OCI-LY7 (cell line): ENCODE data around the gene FITM2. TPM values are rescaled to one million over a fixed set of nuclear protein-coding genes. Genes with fewer than 3 reads are reported as not detected.

Experiments
- BruUV-seq: library from RNA; stranded (reverse); fragments of 400-500 nt; replicated peaks from 2 replicates; lab custom pipeline; 2021; lab: Mats Ljungman, UMichigan
- CTCF ChIA-PET: fragments of 300-600 bp; sonication (Branson Sonifier 250); formaldehyde crosslinking; loops from one replicate; lab custom pipeline; 2022; ENCODE audit warnings: antibody characterized with exemption; ENCODE audit not compliant: unreplicated experiment; lab: Charles Lee
- POLR2A ChIA-PET: fragments of 300-600 bp; sonication (Branson Sonifier 250); formaldehyde crosslinking; loops from one replicate; lab custom pipeline; 2022; ENCODE audit warnings: antibody characterized with exemption; lab: Charles Lee
- DNase-seq: peaks from one replicate; pipeline ENCODE4 v3.0.0-alpha.2; 2015; ENCODE audit warnings: low spot score
- H2AFZ ChIP-seq: fragments of 200-600 bp; sonication (generic), shearing (Covaris generic); 2 replicates; pipeline ENCODE4 v1.6.1; 2014; ENCODE audit warnings: mild to moderate bottlenecking, antibody characterized with exemption, low read length, moderate library complexity
- H3K27ac ChIP-seq: fragments of 200-600 bp; sonication (generic); 2 replicates; pipeline ENCODE4 v1.5.1; 2014; ENCODE audit warnings: mixed run types, low read depth, mild to moderate bottlenecking, moderate library complexity, low read length, inconsistent platforms; ENCODE audit not compliant: poor library complexity, severe bottlenecking
- H3K36me3 ChIP-seq: fragments of 200-600 bp; sonication (generic); 2 replicates; pipeline ENCODE4 v1.6.1; 2014; ENCODE audit warnings: mild to moderate bottlenecking, antibody characterized with exemption, low read length, moderate library complexity, mixed read lengths; ENCODE audit not compliant: insufficient read depth
- H3K4me1 ChIP-seq: fragments of 200-600 bp; sonication (generic); 2 replicates; pipeline ENCODE4 v1.5.1; 2014; ENCODE audit warnings: mild to moderate bottlenecking, low read length; ENCODE audit not compliant: insufficient read depth, poor library complexity, severe bottlenecking
- H3K4me2 ChIP-seq: fragments of 200-600 bp; sonication (generic); 2 replicates; pipeline ENCODE4 v1.6.1; 2014; ENCODE audit warnings: mild to moderate bottlenecking, low read length
- H3K4me3 ChIP-seq: fragments of 200-600 bp; sonication (generic); 2 replicates; pipeline ENCODE4 v1.5.1; 2014; ENCODE audit warnings: mild to moderate bottlenecking, low read depth, low read length; ENCODE audit not compliant: poor library complexity, severe bottlenecking
- H3K79me2 ChIP-seq: fragments of 200-600 bp; sonication (generic); 2 replicates; pipeline ENCODE4 v1.6.1; 2016; ENCODE audit warnings: low read depth, mild to moderate bottlenecking, low read length, moderate library complexity, mixed read lengths; ENCODE audit not compliant: insufficient read depth
- H3K9me2 ChIP-seq: fragments of 200-600 bp; sonication (generic); 2 replicates; pipeline ENCODE4 v1.6.1; 2016; ENCODE audit warnings: mild to moderate bottlenecking, low read length, mixed read lengths; ENCODE audit not compliant: insufficient read depth
- H3K9me3 ChIP-seq: fragments of 200-600 bp; sonication (generic); 2 replicates; pipeline ENCODE4 v1.6.1; 2014; ENCODE audit warnings: mild to moderate bottlenecking, mixed run types, low read length, mixed read lengths
- H4K20me1 ChIP-seq: fragments of 200-600 bp; sonication (generic); 2 replicates; pipeline ENCODE4 v1.6.1; 2014; ENCODE audit warnings: mild to moderate bottlenecking, antibody characterized with exemption, low read length, moderate library complexity, mixed read lengths; ENCODE audit not compliant: insufficient read depth
- EZH2phosphoT487 ChIP-seq: fragments of 200-600 bp; sonication (generic); IDR thresholded peaks from 2 replicates; pipeline ENCODE4 v1.6.1; 2018; ENCODE audit warnings: low read depth, borderline replicate concordance, mild to moderate bottlenecking, mixed run types, antibody characterized with exemption, low read length, moderate library complexity, mixed read lengths
- intact Hi-C: fragments of 100-400 bp; cut with micrococcal nuclease; formaldehyde crosslinking; loops from one replicate; pipeline ENCODE4 v1.10.0; 2022; ENCODE audit not compliant: unreplicated experiment
- total RNA-seq, 2 experiments: library from RNA; depleted of rRNA in 1 of 2; stranded (reverse); fragments of >200 nt in 1 of 2; shearing (Covaris generic) in 1 of 2; gene quantifications; 2 replicates each; pipeline ENCODE4 v1.2.3, GENCODE V29; 2014 to 2022
- TF ChIP-seq, protein P1 (sequence below): fragments of 200-600 bp; sonication (generic); conservative IDR thresholded peaks from 2 replicates; pipeline ENCODE4 v1.5.1; 2014; ENCODE audit warnings: mild to moderate bottlenecking, antibody characterized with exemption, low read length, moderate library complexity, mixed read lengths

The FITM2 gene
- total RNA-seq, 2 experiments from 2014 or later = 1.7 to 2.4 TPM

DNA sequence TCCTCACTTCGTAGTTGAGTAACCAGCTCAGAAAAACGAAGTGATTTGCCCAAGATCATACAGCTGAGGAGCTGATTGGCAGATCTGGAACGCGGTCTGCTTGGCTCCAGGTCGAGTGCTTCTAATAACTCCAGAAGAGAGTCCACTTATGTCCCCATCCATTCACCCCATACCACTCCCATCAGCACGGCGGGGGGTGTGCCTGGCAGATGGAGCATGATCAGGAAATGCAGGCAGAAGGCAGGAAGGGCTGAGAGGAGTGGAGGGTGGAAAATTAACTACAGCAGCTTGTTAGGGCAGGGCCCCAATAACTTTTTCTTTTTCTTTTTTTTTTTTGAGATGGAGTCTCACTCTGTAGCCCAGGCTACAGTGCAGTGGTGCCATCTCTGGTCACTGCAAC is 15.0 kb downstream of the FITM2 start:
- no peak for DNase-seq
- POLR2A ChIA-PET = no interaction called here
- intact Hi-C loops = no loop called here
- H3K27ac ChIP-seq = no peak overlapping the region
- no peak overlapping the region for H3K4me2 ChIP-seq
- no peak for TF ChIP-seq EZH2phosphoT487
- TF ChIP-seq, protein P1, sequence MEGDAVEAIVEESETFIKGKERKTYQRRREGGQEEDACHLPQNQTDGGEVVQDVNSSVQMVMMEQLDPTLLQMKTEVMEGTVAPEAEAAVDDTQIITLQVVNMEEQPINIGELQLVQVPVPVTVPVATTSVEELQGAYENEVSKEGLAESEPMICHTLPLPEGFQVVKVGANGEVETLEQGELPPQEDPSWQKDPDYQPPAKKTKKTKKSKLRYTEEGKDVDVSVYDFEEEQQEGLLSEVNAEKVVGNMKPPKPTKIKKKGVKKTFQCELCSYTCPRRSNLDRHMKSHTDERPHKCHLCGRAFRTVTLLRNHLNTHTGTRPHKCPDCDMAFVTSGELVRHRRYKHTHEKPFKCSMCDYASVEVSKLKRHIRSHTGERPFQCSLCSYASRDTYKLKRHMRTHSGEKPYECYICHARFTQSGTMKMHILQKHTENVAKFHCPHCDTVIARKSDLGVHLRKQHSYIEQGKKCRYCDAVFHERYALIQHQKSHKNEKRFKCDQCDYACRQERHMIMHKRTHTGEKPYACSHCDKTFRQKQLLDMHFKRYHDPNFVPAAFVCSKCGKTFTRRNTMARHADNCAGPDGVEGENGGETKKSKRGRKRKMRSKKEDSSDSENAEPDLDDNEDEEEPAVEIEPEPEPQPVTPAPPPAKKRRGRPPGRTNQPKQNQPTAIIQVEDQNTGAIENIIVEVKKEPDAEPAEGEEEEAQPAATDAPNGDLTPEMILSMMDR = no peak
- H3K9me2 ChIP-seq = no peaks in the 10 kb centered on the region
- H3K36me3 ChIP-seq = no peaks in the 10 kb centered on the region
- BruUV-seq = no TSS peak
- no peaks in the 10 kb centered on the region for H3K4me1 ChIP-seq
- H4K20me1 ChIP-seq = no peaks in the 10 kb centered on the region
- no peak overlapping the region for H2AFZ ChIP-seq
- CTCF ChIA-PET = no interaction called here
- H3K9me3 ChIP-seq = no peaks in the 10 kb centered on the region
- no peaks in the 10 kb centered on the region for H3K79me2 ChIP-seq
- no peak overlapping the region for H3K4me3 ChIP-seq

DNA sequence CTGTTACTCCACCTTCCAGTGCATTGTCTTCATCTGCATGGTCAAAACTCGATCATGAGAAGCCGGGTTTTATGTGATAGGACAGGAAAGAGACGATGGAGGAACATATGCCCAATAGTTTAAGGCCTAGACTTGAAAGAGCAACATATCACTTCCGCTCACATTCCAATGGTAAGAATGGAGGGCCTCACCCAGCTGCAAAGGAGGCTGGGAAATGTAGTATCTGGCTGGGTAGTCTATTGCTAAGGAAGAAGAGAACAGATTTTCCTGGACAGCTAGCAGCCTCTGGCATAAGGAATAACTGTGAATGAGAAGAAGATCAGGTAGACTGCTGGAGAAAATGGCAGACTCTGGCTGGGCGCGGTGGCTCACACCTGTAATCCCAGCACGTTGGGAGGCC is 19.2 kb downstream of the FITM2 start:
- ChIA-PET CTCF (no interaction called here), POLR2A (no interaction called here)
- Histone ChIP-seq H3K9me2 (no peaks in the 10 kb centered on the region), H3K4me3 (no peak overlapping the region), H3K4me1 (no peaks in the 10 kb centered on the region), H2AFZ (no peak overlapping the region), H3K36me3 (no peaks in the 10 kb centered on the region), H3K9me3 (no peaks in the 10 kb centered on the region), H4K20me1 (no peaks in the 10 kb centered on the region), H3K79me2 (no peaks in the 10 kb centered on the region), H3K4me2 (no peak overlapping the region), H3K27ac (no peak overlapping the region)
- intact Hi-C loops = no loop called here
- DNase-seq = no peak
- no TSS peak for BruUV-seq
- TF ChIP-seq, protein P1 = no peak
- no peak for TF ChIP-seq EZH2phosphoT487

DNA sequence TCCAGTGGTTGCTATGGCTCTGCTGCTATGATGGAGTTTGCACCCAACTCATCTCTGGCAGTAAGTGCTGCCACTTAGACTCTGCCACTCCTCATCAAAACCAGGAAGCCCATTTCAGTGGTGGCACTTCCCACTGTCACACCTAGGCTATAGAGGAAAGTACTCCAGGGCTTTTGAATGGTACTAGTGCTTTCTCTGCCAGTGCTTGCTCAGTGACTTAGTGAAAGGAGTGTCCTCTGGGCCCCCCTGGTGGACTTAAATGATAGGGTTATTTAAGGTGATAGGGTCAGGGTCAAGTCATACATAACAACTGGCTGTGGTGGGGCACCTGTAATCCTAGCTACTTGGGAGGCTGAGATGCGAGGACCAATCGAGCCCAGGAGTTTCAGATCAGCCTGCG is 22.8 kb downstream of the FITM2 start:
- no peak overlapping the region for H3K4me2 ChIP-seq
- H2AFZ ChIP-seq = no peak overlapping the region
- no peak overlapping the region for H3K4me3 ChIP-seq
- no peaks in the 10 kb centered on the region for H3K9me2 ChIP-seq
- BruUV-seq = no TSS peak
- no peaks in the 10 kb centered on the region for H4K20me1 ChIP-seq
- no peaks in the 10 kb centered on the region for H3K9me3 ChIP-seq
- TF ChIP-seq, protein P1 = no peak
- H3K79me2 ChIP-seq = no peaks in the 10 kb centered on the region
- ChIA-PET POLR2A (no interaction called here), CTCF (no interaction called here)
- H3K36me3 ChIP-seq = no peaks in the 10 kb centered on the region
- intact Hi-C loops = no loop called here
- no peaks in the 10 kb centered on the region for H3K4me1 ChIP-seq
- no peak for DNase-seq
- no peak overlapping the region for H3K27ac ChIP-seq
